Left kidney (tissue), 2 donors: ENCODE results near the gene TALDO1. TPM values are rescaled to one million over a fixed set of nuclear protein-coding genes. Genes with fewer than 3 reads are reported as not detected.

ENCODE experiments used
- DNase-seq: peaks from one replicate; pipeline ENCODE4 v3.0.0-alpha.2; 2013
- polyA plus RNA-seq: library from polyadenylated mRNA; unstranded; fragments of 120-200 nt; gene quantifications from one replicate; pipeline ENCODE4 v1.2.1, GENCODE V29; 2013; ENCODE audit not compliant: insufficient read length

Gene TALDO1
- polyA plus RNA-seq, 1 donor, result 116 TPM

- DNase-seq, result no peak
Measured at GRCh38 chr11:709109-709997, 37.9 kb upstream of the TALDO1 start.

- no peak for DNase-seq
Measured at GRCh38 chr11:714436-714835, 32.8 kb upstream of the TALDO1 start.

DNA sequence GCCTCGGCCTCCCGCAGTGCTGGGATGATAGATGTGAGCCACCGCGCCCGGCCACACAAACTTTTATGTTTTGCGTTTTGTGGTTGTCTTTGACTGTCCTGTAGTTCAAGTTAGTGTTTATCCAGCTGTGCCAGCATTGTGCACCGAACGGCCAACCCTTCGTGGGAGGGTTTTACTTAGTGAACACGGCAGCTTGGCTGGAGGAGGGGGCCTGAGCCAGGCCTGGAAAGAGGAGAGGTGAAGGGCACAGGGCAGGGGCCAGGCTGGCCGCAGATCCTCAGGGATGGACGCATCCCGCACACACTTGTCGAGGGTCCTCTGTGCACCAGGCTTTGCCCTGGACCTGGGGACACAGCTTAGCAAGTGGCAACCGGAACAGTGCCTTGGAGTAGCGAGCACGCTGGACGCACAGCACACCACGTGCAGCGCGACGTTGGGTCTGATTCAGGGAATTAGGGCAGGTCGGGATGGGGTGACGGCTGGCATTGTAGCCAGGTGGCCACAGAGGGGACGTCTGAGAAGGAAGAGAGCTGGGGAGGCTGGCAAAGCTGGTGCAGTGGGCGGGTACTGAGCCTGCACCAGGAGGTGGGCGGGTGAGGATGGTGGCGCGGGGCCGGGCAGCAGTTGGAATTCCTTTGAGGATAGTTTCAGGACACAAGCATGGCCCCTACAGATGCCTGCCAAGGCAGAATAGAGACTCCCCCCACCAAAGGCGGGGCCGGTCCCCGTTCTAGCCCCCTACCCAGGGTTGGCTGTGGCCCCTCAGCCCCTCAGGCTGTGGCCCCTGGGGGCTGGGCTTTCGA lies 27.8 kb upstream of the TALDO1 start:
- DNase-seq, result no peak

GRCh38 chr11:720017-720641 lies 27.1 kb upstream of the TALDO1 start:
- DNase-seq, result no peak

- DNase-seq, result no peak
Measured at GRCh38 chr11:720642-721246, 26.5 kb upstream of the TALDO1 start.

DNA sequence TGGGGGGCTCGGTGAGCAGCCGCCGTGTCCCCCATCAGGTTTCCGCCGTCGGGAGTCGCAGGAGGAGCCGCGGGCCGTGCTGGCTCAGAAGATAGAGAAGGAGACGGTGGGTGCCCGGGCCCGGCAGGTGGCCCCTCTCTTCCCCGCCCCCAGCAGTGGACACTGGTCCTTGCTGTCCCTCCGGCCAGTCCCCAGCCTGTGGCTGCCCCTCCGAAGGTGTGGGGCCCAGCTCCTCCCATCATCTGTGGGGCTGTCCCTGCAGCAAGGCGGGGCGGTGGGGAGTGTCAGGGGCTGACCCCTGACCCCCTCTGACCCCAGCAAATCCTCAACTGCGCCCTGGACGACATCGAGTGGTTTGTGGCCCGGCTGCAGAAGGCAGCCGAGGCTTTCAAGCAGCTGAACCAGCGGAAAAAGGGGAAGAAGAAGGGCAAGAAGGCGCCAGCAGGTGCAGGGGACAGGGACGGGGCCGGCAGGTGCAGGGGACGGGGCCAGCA lies 26.0 kb upstream of the TALDO1 start:
- DNase-seq, result no peak

- no peak for DNase-seq
Measured at GRCh38 chr11:721741-722345, 25.4 kb upstream of the TALDO1 start.

GRCh38 chr11:722346-722811 lies 24.9 kb upstream of the TALDO1 start:
- DNase-seq, result no peak

- no peak for DNase-seq
Measured at GRCh38 chr11:723120-723883, 24.0 kb upstream of the TALDO1 start.

GRCh38 chr11:724049-724777 lies 23.1 kb upstream of the TALDO1 start:
- no peak for DNase-seq

DNA sequence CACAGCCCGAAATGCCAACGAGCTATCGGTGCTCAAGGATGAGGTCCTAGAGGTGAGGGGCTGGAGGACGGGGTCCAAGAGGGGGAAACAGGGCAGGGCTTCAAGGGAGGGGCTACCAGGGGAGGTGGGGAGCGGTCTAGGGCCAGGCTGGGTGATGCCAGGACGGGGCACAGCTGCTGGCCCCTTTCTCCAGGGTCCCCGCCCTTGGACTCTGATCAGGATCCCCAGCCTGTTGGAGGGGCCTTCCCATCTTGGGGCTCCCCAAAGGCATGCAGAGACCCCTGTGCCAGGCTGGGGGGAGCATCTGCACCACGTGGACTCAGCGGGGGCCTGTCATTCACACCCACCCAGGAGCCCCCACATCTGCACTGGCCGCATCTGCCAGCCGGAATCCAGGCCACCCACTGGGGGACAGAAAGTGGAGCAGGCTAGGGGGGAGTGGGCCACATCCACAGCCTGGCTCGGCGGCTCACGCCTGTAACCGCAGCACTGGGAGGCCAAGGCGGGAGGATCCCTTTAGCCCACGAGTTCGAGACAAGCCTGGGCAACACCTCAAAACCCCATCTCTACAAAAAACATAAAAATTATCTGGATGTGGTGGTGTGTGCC lies 22.4 kb upstream of the TALDO1 start:
- no peak for DNase-seq

- DNase-seq, result no peak
Measured at GRCh38 chr11:725624-726202, 21.6 kb upstream of the TALDO1 start.

DNA sequence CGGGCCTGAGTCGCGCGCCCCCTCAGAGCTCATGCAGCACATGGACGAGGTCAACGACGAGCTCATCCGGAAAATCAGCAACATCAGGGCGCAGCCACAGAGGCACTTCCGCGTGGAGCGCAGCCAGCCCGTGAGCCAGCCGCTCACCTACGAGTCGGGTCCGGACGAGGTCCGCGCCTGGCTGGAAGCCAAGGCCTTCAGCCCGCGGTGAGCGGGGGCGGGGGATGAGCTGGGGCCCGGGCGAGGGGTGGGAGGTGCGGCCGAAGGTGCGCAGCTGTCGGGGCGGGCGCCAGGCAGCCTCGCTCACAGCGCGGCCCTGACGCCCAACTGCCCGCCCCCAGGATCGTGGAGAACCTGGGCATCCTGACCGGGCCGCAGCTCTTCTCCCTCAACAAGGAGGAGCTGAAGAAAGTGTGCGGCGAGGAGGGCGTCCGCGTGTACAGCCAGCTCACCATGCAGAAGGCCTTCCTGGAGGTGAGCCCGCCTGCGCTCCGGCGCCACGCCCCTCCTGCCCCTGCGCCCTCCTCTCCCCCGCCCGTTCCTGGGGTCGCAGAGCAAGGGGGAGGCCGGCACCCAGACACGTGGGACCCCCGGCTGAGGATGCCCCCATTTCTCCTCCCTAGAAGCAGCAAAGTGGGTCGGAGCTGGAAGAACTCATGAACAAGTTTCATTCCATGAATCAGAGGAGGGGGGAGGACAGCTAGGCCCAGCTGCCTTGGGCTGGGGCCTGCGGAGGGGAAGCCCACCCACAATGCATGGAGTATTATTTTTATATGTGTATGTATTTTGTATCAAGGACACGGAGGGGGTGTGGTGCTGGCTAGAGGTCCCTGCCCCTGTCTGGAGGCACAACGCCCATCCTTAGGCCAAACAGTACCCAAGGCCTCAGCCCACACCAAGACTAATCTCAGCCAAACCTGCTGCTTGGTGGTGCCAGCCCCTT lies 20.7 kb upstream of the TALDO1 start:
- DNase-seq, result no peak

DNA sequence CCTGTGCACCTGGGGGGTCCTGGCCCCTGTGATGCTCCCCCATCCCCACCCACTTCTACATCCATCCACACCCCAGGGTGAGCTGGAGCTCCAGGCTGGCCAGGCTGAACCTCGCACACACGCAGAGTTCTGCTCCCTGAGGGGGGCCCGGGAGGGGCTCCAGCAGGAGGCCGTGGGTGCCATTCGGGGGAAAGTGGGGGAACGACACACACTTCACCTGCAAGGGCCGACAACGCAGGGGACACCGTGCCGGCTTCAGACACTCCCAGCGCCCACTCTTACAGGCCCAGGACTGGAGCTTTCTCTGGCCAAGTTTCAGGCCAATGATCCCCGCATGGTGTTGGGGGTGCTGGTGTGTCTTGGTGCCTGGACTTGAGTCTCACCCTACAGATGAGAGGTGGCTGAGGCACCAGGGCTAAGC lies 20.0 kb upstream of the TALDO1 start:
- DNase-seq, result no peak

DNA sequence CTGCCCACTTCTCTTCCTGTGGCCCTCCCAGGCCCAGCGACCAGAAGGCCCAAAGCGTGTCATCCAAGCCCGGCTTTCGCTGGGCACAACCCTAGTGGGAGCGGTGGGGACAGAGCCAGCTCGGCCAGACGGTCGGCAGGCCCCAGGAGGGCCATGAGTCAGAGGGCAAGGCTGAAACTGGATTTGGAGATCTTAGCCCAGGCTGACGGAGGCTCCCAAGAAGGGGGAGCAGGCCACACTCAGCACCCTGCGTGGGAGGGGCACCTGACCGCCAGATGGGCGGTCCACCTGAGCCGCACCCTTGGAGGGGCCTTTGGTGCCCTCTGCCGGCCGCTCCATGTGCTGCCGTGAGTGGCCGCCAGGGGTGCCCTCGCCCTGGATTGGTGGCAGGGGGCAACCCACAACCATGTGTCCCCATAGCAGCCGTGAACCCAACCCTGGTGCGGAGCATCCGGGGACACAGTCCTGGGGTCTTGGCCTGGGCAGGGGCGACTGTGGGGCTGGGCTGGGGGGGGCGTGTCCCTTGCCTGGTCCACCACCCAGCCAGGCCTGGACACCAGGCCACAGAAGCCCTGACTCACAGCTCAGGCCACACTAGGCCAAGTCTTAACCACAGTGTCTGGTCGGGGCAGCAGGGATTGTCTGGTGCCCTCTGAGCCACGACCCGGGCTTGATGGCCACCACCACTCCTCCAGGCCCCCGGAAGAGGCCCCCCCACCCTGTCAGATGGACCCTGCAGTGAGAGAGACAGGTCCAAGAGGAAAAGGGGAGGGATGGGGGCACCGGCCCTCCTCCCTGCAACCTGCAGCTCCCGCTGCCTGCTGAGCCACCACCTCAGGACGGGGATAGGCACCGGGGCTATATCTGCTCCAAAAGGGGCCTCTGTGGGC lies 19.2 kb upstream of the TALDO1 start:
- DNase-seq, result peak; percentile 77

DNA sequence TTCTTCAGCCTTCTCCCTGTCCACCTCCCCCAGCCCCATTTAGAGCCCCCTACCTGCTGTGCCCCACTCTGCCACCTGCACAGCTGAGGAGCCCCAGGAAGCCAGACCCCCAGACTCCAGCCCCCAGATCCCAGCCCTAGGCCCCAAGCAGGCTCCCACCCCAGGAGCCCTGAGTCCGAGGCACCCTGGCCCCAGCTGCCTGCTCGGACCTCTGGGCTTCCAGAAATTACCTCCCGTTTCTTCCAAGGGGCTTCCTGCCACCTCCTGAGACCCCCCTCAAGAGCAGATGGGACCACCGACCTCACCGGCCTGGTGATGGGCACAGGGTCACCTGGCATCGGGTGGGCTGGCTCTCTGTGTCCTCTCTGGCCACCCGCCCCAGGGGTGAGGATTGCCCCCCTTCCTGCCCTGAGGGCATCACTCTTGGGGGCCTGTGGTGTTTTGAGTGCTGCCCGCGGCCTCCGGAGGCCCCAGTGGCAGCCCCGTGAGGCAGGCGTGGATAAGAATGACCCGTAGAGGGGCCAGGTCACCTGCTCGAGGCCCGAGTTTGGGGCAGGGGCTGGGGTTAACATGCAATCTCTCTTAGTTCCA lies 18.3 kb upstream of the TALDO1 start:
- DNase-seq, result no peak
